Mesendoderm (in vitro differentiated cells): ENCODE data around the gene GMDS.
"Not testable (repeated sequence)": the region's sequence is repeated elsewhere in the genome, so short reads cannot be mapped to it uniquely, and the experiment has no call there.

ENCODE experiments used
- DNase-seq: peaks from one replicate; pipeline ENCODE4 v3.0.0; 2013
- H2AK5ac ChIP-seq: 2 replicates; pipeline ENCODE4 v1.6.1; 2013; ENCODE audit warnings: low read length, inconsistent platforms
- H2BK120ac ChIP-seq: 2 replicates; pipeline ENCODE4 v1.6.1; 2013; ENCODE audit warnings: low read depth, mild to moderate bottlenecking, low read length, moderate library complexity, mixed read lengths
- H2BK15ac ChIP-seq: replicated peaks from 2 replicates; pipeline ENCODE4 v1.6.1; 2013; ENCODE audit warnings: low read depth, mild to moderate bottlenecking, moderate library complexity
- H2BK5ac ChIP-seq: 2 replicates; pipeline ENCODE4 v1.6.1; 2013; ENCODE audit warnings: low read length, inconsistent platforms
- H3K18ac ChIP-seq: 2 replicates; pipeline ENCODE4 v1.6.1; 2013; ENCODE audit warnings: mild to moderate bottlenecking, low read length, mixed read lengths
- H3K23ac ChIP-seq: one replicate; pipeline ENCODE4 v1.6.1; 2013; ENCODE audit warnings: low read length
- H3K27ac ChIP-seq: 2 replicates; pipeline ENCODE4 v1.5.1; 2013; ENCODE audit warnings: low read depth, mild to moderate bottlenecking, inconsistent platforms, low read length, moderate library complexity
- H3K27me3 ChIP-seq: 2 replicates; pipeline ENCODE4 v1.6.1; 2013; ENCODE audit warnings: low read length, control low read depth, mild to moderate bottlenecking, inconsistent platforms; ENCODE audit not compliant: insufficient read depth, poor library complexity
- H3K36me3 ChIP-seq: 2 replicates; pipeline ENCODE4 v1.6.1; 2013; ENCODE audit warnings: low read length, inconsistent platforms; ENCODE audit not compliant: control insufficient read depth, insufficient read depth
- H3K4ac ChIP-seq: one replicate; pipeline ENCODE4 v1.6.1; 2013; ENCODE audit warnings: low read depth, mild to moderate bottlenecking, low read length, moderate library complexity
- H3K4me1 ChIP-seq: 2 replicates; pipeline ENCODE4 v1.6.1; 2013; ENCODE audit warnings: low read depth, low read length, inconsistent platforms; ENCODE audit not compliant: control insufficient read depth
- H3K4me2 ChIP-seq: 2 replicates; pipeline ENCODE4 v1.6.1; 2013; ENCODE audit warnings: low read length
- H3K4me3 ChIP-seq: 2 replicates; pipeline ENCODE4 v1.5.1; 2013; ENCODE audit warnings: mild to moderate bottlenecking, low read length
- H3K56ac ChIP-seq: one replicate; pipeline ENCODE4 v1.6.1; 2013; ENCODE audit warnings: low read length
- H3K79me1 ChIP-seq: 2 replicates; pipeline ENCODE4 v1.6.1; 2013; ENCODE audit warnings: low read length, inconsistent platforms
- H3K79me2 ChIP-seq: 2 replicates; pipeline ENCODE4 v1.6.1; 2013; ENCODE audit warnings: mild to moderate bottlenecking, low read length; ENCODE audit not compliant: control insufficient read depth, insufficient read depth
- H3K9ac ChIP-seq: 2 replicates; pipeline ENCODE4 v1.6.1; 2013; ENCODE audit warnings: low read length, inconsistent platforms
- H4K5ac ChIP-seq: one replicate; pipeline ENCODE4 v1.6.1; 2013; ENCODE audit warnings: low read length
- H4K8ac ChIP-seq: one replicate; pipeline ENCODE4 v1.6.1; 2013; ENCODE audit warnings: low read depth, mild to moderate bottlenecking, control low read depth, low read length, moderate library complexity
- WGBS: extraction: QIAGEN DNeasy Blood & Tissue Kit; methylation state at CpG from one replicate; pipeline ENCODE4 v1.1.7; 2013; ENCODE audit warnings: low lambda C conversion rate, missing lambda C conversion rate; ENCODE audit not compliant: insufficient coverage; ENCODE audit errors: extremely low coverage; 5-methylcytosine and 5-hydroxymethylcytosine counted together

The GMDS gene

GRCh38 chr6:1695546-1696462 lies 549.6 kb downstream of the GMDS start:
- Histone ChIP-seq H3K4ac (no peak overlapping the region), H3K27ac (no peak overlapping the region), H4K5ac (no peak overlapping the region), H2AK5ac (no peak overlapping the region), H3K79me2 (no peaks in the 10 kb centered on the region), H2BK120ac (no peak overlapping the region), H4K8ac (no peak overlapping the region), H3K23ac (no peak overlapping the region), H3K79me1 (no peaks in the 10 kb centered on the region), H3K36me3 (no peaks in the 10 kb centered on the region), H2BK5ac (no peak overlapping the region), H3K56ac (no peak overlapping the region), H3K4me2 (no peak overlapping the region), H3K9ac (no peak overlapping the region), H3K27me3 (no peaks in the 10 kb centered on the region), H3K4me3 (no peak overlapping the region), H3K4me1 (no peaks in the 10 kb centered on the region), H3K18ac (no peak overlapping the region), H2BK15ac (no peak overlapping the region)
- DNase-seq: no peak
- WGBS: no CpG with 5 or more reads among the region's 10 CpGs

- not testable (repeated sequence) for H3K4ac ChIP-seq, H3K79me2 ChIP-seq, H3K4me2 ChIP-seq, H2AK5ac ChIP-seq, H3K27ac ChIP-seq, DNase-seq, H2BK5ac ChIP-seq, H2BK15ac ChIP-seq, H3K56ac ChIP-seq, H4K8ac ChIP-seq, H4K5ac ChIP-seq, H3K18ac ChIP-seq, H3K27me3 ChIP-seq, H3K4me1 ChIP-seq, H3K9ac ChIP-seq, H3K36me3 ChIP-seq, H2BK120ac ChIP-seq, H3K4me3 ChIP-seq, H3K23ac ChIP-seq, H3K79me1 ChIP-seq
- no CpG with 5 or more reads among the region's 2 CpGs for WGBS
These were observed 553.6 kb downstream of the GMDS start for GRCh38 chr6:1691828-1692227.

GRCh38 chr6:1690656-1691055 lies 554.7 kb downstream of the GMDS start:
- H3K4me3 ChIP-seq, H3K27me3 ChIP-seq: not testable (repeated sequence)

GRCh38 chr6:1689141-1689540 lies 556.3 kb downstream of the GMDS start:
- Histone ChIP-seq H4K5ac (no peak overlapping the region), H3K9ac (no peak overlapping the region), H3K23ac (no peak overlapping the region), H2AK5ac (no peak overlapping the region), H3K36me3 (no peaks in the 10 kb centered on the region), H2BK15ac (no peak overlapping the region), H2BK120ac (no peak overlapping the region), H4K8ac (no peak overlapping the region), H3K27ac (no peak overlapping the region), H3K79me2 (no peaks in the 10 kb centered on the region), H3K56ac (no peak overlapping the region), H3K4ac (no peak overlapping the region), H3K79me1 (no peaks in the 10 kb centered on the region), H2BK5ac (no peak overlapping the region), H3K18ac (no peak overlapping the region), H3K4me3 (no peak overlapping the region), H3K4me2 (no peak overlapping the region), H3K27me3 (no peaks in the 10 kb centered on the region), H3K4me1 (peaks cover 2% of the 10 kb centered on the region)
- no peak for DNase-seq
- no CpG with 5 or more reads among the region's 1 CpG for WGBS

More at GRCh38 chr6:1690656-1691055, 554.7 kb downstream of the GMDS start:
- H3K9ac ChIP-seq, H3K27ac ChIP-seq, H4K8ac ChIP-seq, H4K5ac ChIP-seq, H3K4ac ChIP-seq, H3K4me1 ChIP-seq, H2BK15ac ChIP-seq, H2BK5ac ChIP-seq, H3K23ac ChIP-seq, DNase-seq, H3K36me3 ChIP-seq, H3K79me2 ChIP-seq, H3K18ac ChIP-seq, H2BK120ac ChIP-seq, H3K4me2 ChIP-seq, H2AK5ac ChIP-seq, H3K79me1 ChIP-seq, H3K56ac ChIP-seq: not testable (repeated sequence)
- WGBS: no CpG with 5 or more reads among the region's 2 CpGs

GRCh38 chr6:1688396-1688795 lies 557.0 kb downstream of the GMDS start:
- H3K4me1 ChIP-seq: peaks cover 2% of the 10 kb centered on the region
- H3K9ac ChIP-seq: no peak overlapping the region
- no peaks in the 10 kb centered on the region for H3K27me3 ChIP-seq
- DNase-seq: no peak
- no peak overlapping the region for H2BK120ac ChIP-seq
- H3K4me3 ChIP-seq: no peak overlapping the region
- no peaks in the 10 kb centered on the region for H3K79me2 ChIP-seq
- no peak overlapping the region for H2AK5ac ChIP-seq
- no peak overlapping the region for H3K4me2 ChIP-seq
- no peaks in the 10 kb centered on the region for H3K79me1 ChIP-seq
- no peak overlapping the region for H2BK15ac ChIP-seq
- H4K8ac ChIP-seq: no peak overlapping the region
- H3K36me3 ChIP-seq: no peaks in the 10 kb centered on the region
- H2BK5ac ChIP-seq: no peak overlapping the region
- H3K23ac ChIP-seq: no peak overlapping the region
- H3K4ac ChIP-seq: no peak overlapping the region
- no peak overlapping the region for H4K5ac ChIP-seq
- H3K27ac ChIP-seq: no peak overlapping the region
- H3K56ac ChIP-seq: no peak overlapping the region
- no CpG with 5 or more reads among the region's 3 CpGs for WGBS
- H3K18ac ChIP-seq: no peak overlapping the region

- no peak overlapping the region for H2BK120ac ChIP-seq
- no peaks in the 10 kb centered on the region for H3K79me1 ChIP-seq
- no peak overlapping the region for H4K8ac ChIP-seq
- no CpG with 5 or more reads among the region's 6 CpGs for WGBS
- H3K4me3 ChIP-seq: no peak overlapping the region
- H2AK5ac ChIP-seq: no peak overlapping the region
- H2BK15ac ChIP-seq: no peak overlapping the region
- no peak overlapping the region for H4K5ac ChIP-seq
- H3K18ac ChIP-seq: no peak overlapping the region
- no peak overlapping the region for H3K9ac ChIP-seq
- peaks cover 2% of the 10 kb centered on the region for H3K4me1 ChIP-seq
- no peaks in the 10 kb centered on the region for H3K36me3 ChIP-seq
- H3K23ac ChIP-seq: no peak overlapping the region
- no peak overlapping the region for H3K27ac ChIP-seq
- no peak overlapping the region for H3K4me2 ChIP-seq
- no peak overlapping the region for H3K4ac ChIP-seq
- H2BK5ac ChIP-seq: no peak overlapping the region
- H3K79me2 ChIP-seq: no peaks in the 10 kb centered on the region
- no peaks in the 10 kb centered on the region for H3K27me3 ChIP-seq
- DNase-seq: no peak
- no peak overlapping the region for H3K56ac ChIP-seq
These were observed 558.0 kb downstream of the GMDS start for GRCh38 chr6:1687402-1687801.
